Keratinocyte (primary cell): ENCODE measurements around the gene MORN2. TPM values are rescaled to one million over a fixed set of nuclear protein-coding genes. Genes with fewer than 3 reads are reported as not detected.

Experiments used
- DNase-seq: peaks from one replicate; pipeline ENCODE4 v3.0.0-alpha.2; 2011; ENCODE audit warnings: low read depth, missing footprints, low spot score
- FAIRE-seq: peaks from 2 replicates; lab custom pipeline; 2011; peaks lifted over from hg19 to GRCh38; lab: Jason Lieb, UNC
- H2AFZ ChIP-seq: 2 replicates; pipeline ENCODE4 v1.6.0; 2012; ENCODE audit warnings: low read length, control low read depth, inconsistent platforms; ENCODE audit not compliant: control insufficient read depth
- H3K27ac ChIP-seq: 2 replicates; pipeline ENCODE4 v1.5.1; 2011; ENCODE audit warnings: low read length; ENCODE audit not compliant: control insufficient read depth, insufficient read depth
- H3K27me3 ChIP-seq: 3 replicates; pipeline ENCODE4 v1.6.0; 2011; ENCODE audit warnings: low read length; ENCODE audit not compliant: control insufficient read depth, insufficient read depth; ENCODE audit errors: extremely low read depth
- H3K36me3 ChIP-seq, 2 experiments: 2 replicates in 1 of 2; 3 replicates in 1 of 2; pipeline ENCODE4 v1.5.1; 2011; ENCODE audit warnings: low read length in 2 of 2, mild to moderate bottlenecking in 1 of 2; ENCODE audit not compliant: control insufficient read depth in 2 of 2, insufficient read depth in 2 of 2; ENCODE audit errors: extremely low read depth in 1 of 2
- H3K4me1 ChIP-seq: 3 replicates; pipeline ENCODE4 v1.5.1; 2011; ENCODE audit warnings: low read length; ENCODE audit not compliant: control insufficient read depth, insufficient read depth; ENCODE audit errors: extremely low read depth
- H3K4me2 ChIP-seq: 3 replicates; pipeline ENCODE4 v1.6.0; 2011; ENCODE audit warnings: low read depth, low read length; ENCODE audit not compliant: control insufficient read depth, insufficient read depth; ENCODE audit errors: extremely low read depth
- H3K4me3 ChIP-seq, 3 experiments: fragments of 200-600 bp in 1 of 3; sonication (generic) in 1 of 3; 2 replicates in 2 of 3; 3 replicates in 1 of 3; pipeline ENCODE4 v1.5.1; 2011 to 2016; ENCODE audit warnings: low read length in 3 of 3, mild to moderate bottlenecking in 3 of 3, control low read depth in 2 of 3, inconsistent platforms in 1 of 3, low read depth in 1 of 3, mixed read lengths in 1 of 3, mixed run types in 1 of 3, moderate library complexity in 1 of 3; ENCODE audit not compliant: control insufficient read depth in 2 of 3, insufficient read depth in 2 of 3; ENCODE audit errors: extremely low read depth in 1 of 3
- H3K79me2 ChIP-seq: 2 replicates; pipeline ENCODE4 v1.6.0; 2012; ENCODE audit warnings: low read length; ENCODE audit not compliant: control insufficient read depth, insufficient read depth
- H3K9ac ChIP-seq: 3 replicates; pipeline ENCODE4 v1.6.0; 2011; ENCODE audit warnings: low read length; ENCODE audit not compliant: control insufficient read depth, insufficient read depth; ENCODE audit errors: extremely low read depth
- H3K9me1 ChIP-seq: 3 replicates; pipeline ENCODE4 v1.6.0; 2011; ENCODE audit warnings: low read length; ENCODE audit not compliant: control insufficient read depth, insufficient read depth; ENCODE audit errors: extremely low read depth
- H3K9me3 ChIP-seq: 2 replicates; pipeline ENCODE4 v1.5.1; 2012; ENCODE audit warnings: low read depth, low read length; ENCODE audit not compliant: control insufficient read depth
- H4K20me1 ChIP-seq: 3 replicates; pipeline ENCODE4 v1.6.0; 2011; ENCODE audit warnings: low read length; ENCODE audit not compliant: control insufficient read depth, insufficient read depth; ENCODE audit errors: extremely low read depth
- EZH2 ChIP-seq: IDR thresholded peaks from one replicate; pipeline ENCODE4 v1.6.1; 2012; ENCODE audit warnings: inconsistent platforms, mild to moderate bottlenecking, low read length, moderate library complexity
- dilution Hi-C: fragments of 300-500 bp; cut with MboI; formaldehyde crosslinking; loops from one replicate; pipeline ENCODE4 v1.7.0; 2020; ENCODE audit warnings: low sequenced_read_pairs; ENCODE audit not compliant: extremely low pct_ligation_motif_present
- polyA plus RNA-seq, 5 experiments: library from polyadenylated mRNA; depleted of rRNA in 3 of 5; stranded (reverse) in 3 of 5; stranded (forward) in 1 of 5; unstranded in 1 of 5; fragments of >200 nt; gene quantifications; 1 replicate in 1 of 5; 2 replicates in 3 of 5; 3 replicates in 1 of 5; pipeline versions ENCODE4 v1.2.1 to v1.2.3, GENCODE V29; 2011 to 2012; ENCODE audit warnings: missing spikeins in 2 of 5, low read depth in 1 of 5, low replicate concordance in 1 of 5
- TF ChIP-seq, protein P1 (sequence below), 3 experiments: IDR thresholded peaks in 1 of 3; conservative IDR thresholded peaks in 1 of 3; optimal IDR thresholded peaks in 1 of 3; 2 replicates in 2 of 3; 3 replicates in 1 of 3; pipeline versions ENCODE3 to v1.5.1; 2011; ENCODE audit warnings: low read length in 3 of 3, mild to moderate bottlenecking in 3 of 3, moderate library complexity in 2 of 3, control low read depth in 1 of 3, inconsistent platforms in 1 of 3; ENCODE audit not compliant: insufficient read depth in 2 of 3; ENCODE audit errors: extremely low read depth in 1 of 3

Gene MORN2
- polyA plus RNA-seq, 1 donor (not counting 4 experiments of a cell fraction or from before 2014, with no cell fraction given) = 22.5 TPM

DNA sequence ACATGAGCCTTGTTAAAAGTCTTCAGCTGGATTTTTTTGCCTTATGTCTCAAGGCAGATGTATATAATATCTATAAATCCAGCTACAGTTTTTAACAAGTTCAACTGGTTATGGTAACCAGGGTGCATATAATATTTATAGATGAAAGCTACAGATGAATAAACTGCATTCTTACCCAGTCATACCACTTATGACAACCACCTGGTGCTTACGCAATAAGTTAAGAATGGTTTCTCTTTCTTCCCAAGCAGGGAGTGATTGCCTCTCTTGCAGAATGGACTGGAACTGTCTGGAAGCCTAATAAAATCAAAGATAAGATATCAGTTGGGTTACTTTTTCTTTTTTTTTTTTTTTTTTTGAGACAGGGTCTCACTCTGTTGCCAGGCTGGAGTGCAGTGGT is 19.6 kb upstream of the MORN2 start:
- Histone ChIP-seq H3K79me2 (no peaks in the 10 kb centered on the region), H3K27me3 (no peaks in the 10 kb centered on the region), H3K9ac (no peak overlapping the region), H3K4me1 (no peaks in the 10 kb centered on the region), H4K20me1 (no peaks in the 10 kb centered on the region), H3K27ac (peak overlapping the region; percentile 25), H3K36me3 (peaks cover 7 to 17% of the 10 kb centered on the region in 2 experiments), H3K9me3 (no peaks in the 10 kb centered on the region), H3K4me3 (no peak overlapping the region), H2AFZ (no peak overlapping the region), H3K9me1 (no peaks in the 10 kb centered on the region), H3K4me2 (no peak overlapping the region)
- dilution Hi-C loops = no loop called here
- DNase-seq = no peak
- FAIRE-seq = no peak
- TF ChIP-seq EZH2 = no peak
- TF ChIP-seq, protein P1, sequence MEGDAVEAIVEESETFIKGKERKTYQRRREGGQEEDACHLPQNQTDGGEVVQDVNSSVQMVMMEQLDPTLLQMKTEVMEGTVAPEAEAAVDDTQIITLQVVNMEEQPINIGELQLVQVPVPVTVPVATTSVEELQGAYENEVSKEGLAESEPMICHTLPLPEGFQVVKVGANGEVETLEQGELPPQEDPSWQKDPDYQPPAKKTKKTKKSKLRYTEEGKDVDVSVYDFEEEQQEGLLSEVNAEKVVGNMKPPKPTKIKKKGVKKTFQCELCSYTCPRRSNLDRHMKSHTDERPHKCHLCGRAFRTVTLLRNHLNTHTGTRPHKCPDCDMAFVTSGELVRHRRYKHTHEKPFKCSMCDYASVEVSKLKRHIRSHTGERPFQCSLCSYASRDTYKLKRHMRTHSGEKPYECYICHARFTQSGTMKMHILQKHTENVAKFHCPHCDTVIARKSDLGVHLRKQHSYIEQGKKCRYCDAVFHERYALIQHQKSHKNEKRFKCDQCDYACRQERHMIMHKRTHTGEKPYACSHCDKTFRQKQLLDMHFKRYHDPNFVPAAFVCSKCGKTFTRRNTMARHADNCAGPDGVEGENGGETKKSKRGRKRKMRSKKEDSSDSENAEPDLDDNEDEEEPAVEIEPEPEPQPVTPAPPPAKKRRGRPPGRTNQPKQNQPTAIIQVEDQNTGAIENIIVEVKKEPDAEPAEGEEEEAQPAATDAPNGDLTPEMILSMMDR (optimal IDR thresholded peaks at IDR 0.05 in 1 of 3, IDR thresholded peaks at IDR 0.05 in 1 of 3, conservative IDR thresholded peaks at IDR 0.05 in 1 of 3; ENCODE audit: extremely low read depth in 1 of 3, insufficient read depth in 2 of 3, low read length in 3 of 3) = no peak

DNA sequence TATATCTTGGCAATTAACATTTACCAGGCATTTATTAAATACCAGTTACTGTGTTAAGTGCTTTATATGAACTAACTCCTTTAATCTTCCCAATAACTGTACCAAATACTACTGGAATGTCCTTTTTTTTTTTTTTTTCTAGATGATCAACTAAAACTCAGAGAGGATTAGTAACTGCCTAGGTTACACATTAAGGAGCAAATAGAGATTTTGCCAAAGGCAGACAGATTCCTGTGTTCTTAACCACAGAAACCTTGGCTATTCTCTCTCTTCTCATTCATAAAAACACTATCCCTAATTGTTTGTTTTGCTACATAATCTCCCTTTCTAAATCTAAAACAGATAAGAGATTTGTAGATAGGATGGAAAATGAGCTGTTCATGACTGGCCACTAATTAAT is 13.3 kb upstream of the MORN2 start:
- no peak for DNase-seq
- peaks cover 2% of the 10 kb centered on the region for H3K79me2 ChIP-seq
- no peak overlapping the region for H3K4me3 ChIP-seq
- no peaks in the 10 kb centered on the region for H3K27me3 ChIP-seq
- H3K36me3 ChIP-seq = peaks cover 4 to 12% of the 10 kb centered on the region in 2 experiments
- H4K20me1 ChIP-seq = no peaks in the 10 kb centered on the region
- no peak overlapping the region for H3K4me2 ChIP-seq
- dilution Hi-C loops = no loop called here
- no peak overlapping the region for H3K27ac ChIP-seq
- H3K9me3 ChIP-seq = no peaks in the 10 kb centered on the region
- no peak for FAIRE-seq
- no peak overlapping the region for H2AFZ ChIP-seq
- TF ChIP-seq, protein P1 (optimal IDR thresholded peaks at IDR 0.05 in 1 of 3, IDR thresholded peaks at IDR 0.05 in 1 of 3, conservative IDR thresholded peaks at IDR 0.05 in 1 of 3; ENCODE audit: extremely low read depth in 1 of 3, insufficient read depth in 2 of 3, low read length in 3 of 3) = no peak
- no peak for TF ChIP-seq EZH2
- H3K4me1 ChIP-seq = peaks cover 17% of the 10 kb centered on the region
- no peak overlapping the region for H3K9ac ChIP-seq
- H3K9me1 ChIP-seq = no peaks in the 10 kb centered on the region
